NCI-H345 treated with DMSO at 0.1 percent for 48 hours (cell line): ENCODE results near the gene UBE4A.
"Not testable (repeated sequence)": the region's sequence is repeated elsewhere in the genome, so short reads cannot be mapped to it uniquely, and the experiment has no call there.

Experiments
- DNase-seq: peaks from one replicate; lab custom pipeline; 2025; ENCODE audit not compliant: unreplicated experiment; lab: John Stamatoyannopoulos, UW

The UBE4A gene

DNA sequence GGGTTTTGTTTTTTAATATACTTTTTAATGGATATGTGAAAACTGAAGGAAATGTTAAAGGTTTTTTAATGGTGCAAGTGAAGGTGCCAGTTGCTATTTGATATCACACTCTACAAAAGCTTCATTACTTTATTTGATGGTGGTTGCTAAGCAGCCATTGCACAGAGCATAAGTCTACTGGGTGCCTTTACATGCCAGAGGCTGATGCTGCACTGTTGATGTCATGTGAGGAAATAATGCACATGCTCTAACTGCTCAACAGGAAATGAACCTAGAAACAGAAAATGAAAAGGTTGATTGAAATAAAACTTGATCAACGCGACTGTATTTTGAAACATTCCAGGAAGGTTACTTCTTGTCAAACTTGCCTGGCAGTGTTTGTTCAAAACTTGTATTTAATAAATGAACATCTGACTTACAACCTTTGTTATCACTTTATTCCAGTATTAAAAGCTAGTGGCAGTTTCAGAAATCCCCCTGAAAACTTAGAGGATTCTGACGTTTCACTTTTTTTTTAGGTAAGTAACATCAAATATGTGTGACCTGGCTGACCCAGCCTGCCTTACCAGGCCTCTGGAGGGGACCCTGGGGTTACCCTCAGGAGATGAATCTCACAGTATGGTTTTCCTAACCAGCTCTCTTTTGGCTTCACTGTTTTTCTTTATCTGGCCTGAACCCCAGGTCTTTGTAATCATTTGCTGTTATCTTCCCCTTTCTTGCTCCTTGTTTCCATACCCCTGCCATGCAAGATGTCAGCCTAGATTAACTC, 39.6 kb downstream of the UBE4A start:
- no peak for DNase-seq

DNA sequence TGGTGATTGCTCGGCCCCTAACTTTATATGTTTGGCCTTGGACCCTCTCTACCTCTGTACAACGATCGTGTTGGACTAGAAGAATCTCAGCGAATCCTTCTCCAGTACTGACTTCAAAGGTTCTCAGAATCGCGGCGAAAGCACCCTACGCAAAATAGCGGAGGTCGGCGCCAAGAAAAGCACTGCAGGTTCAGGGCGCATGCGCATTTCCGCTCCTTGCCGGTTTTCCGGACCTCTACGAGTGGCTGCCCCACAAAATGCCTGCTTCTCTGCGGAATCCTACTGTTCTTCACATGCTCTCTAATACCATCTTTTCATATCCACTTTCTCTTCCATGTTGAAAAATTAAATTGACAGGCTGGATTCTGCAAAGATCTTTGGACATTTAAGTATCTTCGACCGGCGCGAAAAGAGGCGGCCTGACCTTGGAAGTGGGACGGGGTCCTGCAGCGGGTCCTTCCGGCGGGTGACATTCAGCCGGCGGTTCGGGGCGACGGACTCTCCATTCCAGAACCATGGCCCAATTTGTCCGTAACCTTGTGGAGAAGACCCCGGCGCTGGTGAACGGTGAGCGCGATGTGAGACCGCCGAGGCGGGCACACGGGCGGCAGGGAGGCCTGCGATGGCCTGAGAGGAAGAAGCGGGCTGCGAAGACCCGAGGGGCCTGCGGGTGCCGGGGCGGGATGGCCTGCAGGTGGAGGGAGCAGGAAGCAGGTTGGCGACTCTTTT, 41.9 kb downstream of the UBE4A start, which contains the start of gene ATP5MG:
TSS of gene ATP5MG (plus strand) at position 456 of the 729 bp plus-strand sequence. CDS start at position 516, 60 bp downstream.
- peak; percentile 85 for DNase-seq

GRCh38 chr11:118401880-118402590, 42.6 kb downstream of the UBE4A start:
- DNase-seq, result no peak

GRCh38 chr11:118402594-118402993, 43.2 kb downstream of the UBE4A start:
- DNase-seq, result not testable (repeated sequence)

- peak; percentile 99 for DNase-seq
Observed at GRCh38 chr11:118406599-118407166, 47.3 kb downstream of the UBE4A start.

DNA sequence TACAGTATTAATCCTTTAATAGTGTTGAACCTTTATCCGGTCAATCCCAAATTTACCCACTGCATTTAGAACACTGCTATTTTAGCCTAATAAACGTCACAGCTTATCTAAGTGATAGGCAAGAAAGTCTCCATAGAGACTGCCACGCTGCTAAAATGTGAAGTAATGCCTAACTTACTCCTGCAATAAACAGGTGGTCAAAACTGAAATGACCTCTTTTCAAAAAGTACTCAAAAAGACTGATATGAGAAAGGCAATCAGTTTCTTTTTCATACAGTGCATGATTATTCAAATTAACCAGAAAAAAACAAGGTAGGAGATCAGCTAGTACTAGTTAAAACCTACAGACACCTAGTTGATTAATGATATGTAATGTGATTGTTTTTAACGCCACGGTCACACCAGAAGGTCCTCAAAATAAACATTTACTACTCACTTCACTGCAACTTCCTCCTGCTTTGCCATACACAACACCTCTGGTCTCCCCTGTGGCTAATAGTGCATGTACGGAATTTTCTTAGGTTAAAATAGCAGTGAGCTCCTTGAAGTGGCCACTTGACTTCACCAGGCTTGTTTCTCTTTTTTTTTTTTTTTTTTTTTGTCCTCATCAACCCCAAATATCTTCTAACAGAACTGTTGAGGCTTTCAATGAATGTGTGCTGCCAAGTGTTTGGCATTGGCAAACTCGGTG, 50.8 kb downstream of the UBE4A start:
- DNase-seq, result no peak

DNA sequence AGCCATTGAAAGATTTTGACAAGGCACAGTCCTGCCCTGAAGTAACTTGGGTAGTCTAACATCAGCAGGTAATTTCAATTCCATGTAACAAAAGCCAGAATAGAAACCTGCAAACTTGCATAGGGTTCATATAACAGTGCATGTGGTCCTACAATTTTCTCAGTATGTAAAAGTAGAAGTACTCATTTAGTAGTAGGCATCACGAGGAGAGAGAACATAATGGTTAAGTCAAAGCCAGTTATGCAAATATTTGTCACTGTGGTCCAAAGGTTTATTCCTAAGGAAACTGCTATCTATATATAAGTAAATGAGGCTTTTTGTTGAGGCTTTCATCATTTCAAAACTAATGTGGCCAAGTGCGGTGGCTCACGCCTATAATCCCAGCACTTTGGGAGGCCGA, 52.1 kb downstream of the UBE4A start:
- DNase-seq, result no peak

- DNase-seq, result no peak
Observed at GRCh38 chr11:118412921-118413320, 53.5 kb downstream of the UBE4A start.

GRCh38 chr11:118415062-118415738, 55.8 kb downstream of the UBE4A start:
- no peak for DNase-seq

GRCh38 chr11:118415739-118416068, 56.3 kb downstream of the UBE4A start:
- DNase-seq, result no peak

DNA sequence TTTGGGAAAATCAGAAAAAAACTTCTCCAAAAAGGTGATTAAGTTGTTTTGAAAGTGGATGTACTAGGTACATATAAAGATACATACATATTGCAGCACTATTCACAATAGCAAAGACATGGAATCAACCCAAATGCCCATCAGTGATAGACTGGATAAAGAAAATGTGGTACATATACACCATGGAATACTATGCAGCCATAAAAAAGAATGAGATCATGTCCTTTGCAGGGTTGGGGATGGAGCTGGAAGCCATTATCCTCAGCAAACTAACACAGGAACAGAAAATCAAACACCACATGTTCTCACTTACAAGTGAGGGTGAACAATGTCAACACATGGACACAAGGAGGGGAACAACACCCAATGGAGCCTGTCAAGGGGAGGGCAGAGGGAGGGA, 57.5 kb downstream of the UBE4A start:
- DNase-seq, result not testable (repeated sequence)

DNA sequence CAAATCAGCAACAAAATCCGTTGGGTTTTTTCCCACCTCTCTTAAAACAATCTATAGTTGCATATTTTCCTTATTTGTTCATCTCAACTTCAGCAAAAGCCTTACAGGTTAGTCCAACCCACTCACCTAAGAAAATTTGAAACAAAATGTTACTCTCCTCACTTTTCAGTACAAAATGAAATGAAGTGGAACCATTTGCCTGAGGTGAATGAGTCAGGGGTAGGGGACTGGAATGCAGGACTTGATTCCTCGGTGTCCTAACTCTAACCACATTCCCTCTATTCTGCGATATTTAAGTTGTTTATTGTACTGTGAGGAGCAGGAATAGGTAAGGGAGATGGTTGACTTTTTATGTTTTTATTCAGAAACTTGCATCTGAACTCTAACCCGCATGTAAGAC, 58.4 kb downstream of the UBE4A start:
- no peak for DNase-seq

GRCh38 chr11:118418766-118419165, 59.4 kb downstream of the UBE4A start:
- DNase-seq, result no peak

- DNase-seq, result no peak
Observed at GRCh38 chr11:118427707-118428106, 68.3 kb downstream of the UBE4A start.

DNA sequence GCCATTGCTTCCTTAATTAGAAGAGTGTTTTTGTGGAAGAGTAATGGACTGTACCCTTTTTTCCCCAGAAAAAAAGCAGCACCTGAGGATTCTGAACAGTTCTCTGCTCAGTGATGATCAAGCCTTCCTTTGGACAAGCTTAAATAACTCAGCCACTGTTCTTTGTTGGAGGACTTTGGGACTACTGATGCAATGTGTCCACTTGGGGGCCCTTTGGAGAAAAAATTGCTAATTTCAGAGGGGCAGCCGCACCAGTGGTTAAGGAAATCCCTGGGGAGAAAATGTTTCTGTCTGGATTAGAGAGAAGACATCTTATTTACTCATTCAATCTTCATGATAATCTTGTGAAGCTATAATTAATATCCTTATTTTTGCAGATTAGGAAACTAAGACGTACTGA, 71.6 kb downstream of the UBE4A start:
- DNase-seq, result no peak

- no peak for DNase-seq
Observed at GRCh38 chr11:118434123-118434552, 74.7 kb downstream of the UBE4A start.

- DNase-seq, result peak; percentile 48
Observed at GRCh38 chr11:118434553-118435289, 75.3 kb downstream of the UBE4A start.

DNA sequence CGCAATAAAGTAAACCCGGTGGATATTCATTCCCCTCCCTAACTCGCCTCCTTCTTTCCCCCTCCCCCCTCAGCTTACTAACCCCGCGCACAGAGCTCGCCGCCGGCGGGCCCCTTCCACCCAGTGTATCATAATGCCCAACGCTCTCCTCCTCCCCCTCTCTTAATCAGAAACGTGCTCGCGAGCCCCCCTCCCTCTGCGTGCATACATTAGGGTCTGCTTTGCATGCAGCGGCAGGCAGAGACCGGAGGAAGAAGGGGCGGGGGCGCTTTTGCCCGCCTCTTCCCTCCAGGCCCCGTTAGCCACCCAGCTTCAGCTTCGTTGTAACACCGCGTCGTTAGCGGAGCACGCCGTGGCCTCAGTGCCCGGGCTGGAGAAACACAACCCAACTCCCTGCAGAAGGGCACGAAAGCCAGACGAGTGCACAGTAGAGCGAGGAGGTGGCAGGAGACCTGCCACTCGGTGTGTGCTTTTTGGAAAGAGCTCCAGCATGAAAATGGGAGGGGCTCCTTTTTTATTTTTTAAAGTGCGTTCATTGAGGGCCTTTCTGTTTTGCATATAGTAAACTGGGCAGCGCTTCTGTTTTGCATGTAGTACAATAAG, 76.0 kb downstream of the UBE4A start:
- DNase-seq, result peak; percentile 87
